GM04503 (cell line): ENCODE measurements around the gene RICTOR.
"Not testable (repeated sequence)": the region's sequence is repeated elsewhere in the genome, so short reads cannot be mapped to it uniquely, and the experiment has no call there.

Source experiments
- DNase-seq: peaks from one replicate; pipeline ENCODE4 v3.0.0-alpha.2; 2012; ENCODE audit warnings: low read depth

RICTOR gene

GRCh38 chr5:39058178-39058921 is 15.8 kb downstream of the RICTOR start:
- DNase-seq = no peak

GRCh38 chr5:39057734-39058133 is 16.5 kb downstream of the RICTOR start:
- DNase-seq = no peak

DNA sequence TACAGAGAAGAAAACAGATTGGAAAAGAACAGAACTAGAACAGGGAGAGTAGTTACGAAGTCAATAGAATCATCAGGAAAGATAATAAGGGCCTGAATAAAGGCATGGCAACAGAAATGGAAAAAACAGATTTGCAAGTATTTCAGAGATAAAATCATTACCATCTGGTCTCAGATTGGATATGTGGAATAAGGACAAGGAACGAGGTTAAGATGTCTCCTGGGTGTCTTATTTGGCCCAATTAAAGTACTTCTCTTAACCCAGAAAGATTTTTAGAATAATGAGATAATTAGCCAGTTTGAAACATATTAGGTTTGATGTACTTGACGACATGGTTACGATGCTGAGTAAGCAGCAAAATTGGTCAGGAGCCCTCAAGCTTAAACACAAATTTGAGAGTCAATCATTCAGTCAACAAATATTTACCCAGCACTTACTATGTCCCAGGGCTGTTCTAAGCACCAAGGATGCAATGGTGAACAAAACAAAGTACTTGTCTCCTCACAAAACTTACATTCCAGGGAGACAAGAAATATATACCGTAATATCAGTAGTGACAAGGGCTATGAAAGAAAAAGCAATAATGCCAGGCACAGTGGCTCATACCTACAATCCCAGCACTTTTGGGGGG is 18.3 kb downstream of the RICTOR start:
- no peak for DNase-seq

- no peak for DNase-seq
These were observed 19.0 kb downstream of the RICTOR start for GRCh38 chr5:39055027-39055767.

DNA sequence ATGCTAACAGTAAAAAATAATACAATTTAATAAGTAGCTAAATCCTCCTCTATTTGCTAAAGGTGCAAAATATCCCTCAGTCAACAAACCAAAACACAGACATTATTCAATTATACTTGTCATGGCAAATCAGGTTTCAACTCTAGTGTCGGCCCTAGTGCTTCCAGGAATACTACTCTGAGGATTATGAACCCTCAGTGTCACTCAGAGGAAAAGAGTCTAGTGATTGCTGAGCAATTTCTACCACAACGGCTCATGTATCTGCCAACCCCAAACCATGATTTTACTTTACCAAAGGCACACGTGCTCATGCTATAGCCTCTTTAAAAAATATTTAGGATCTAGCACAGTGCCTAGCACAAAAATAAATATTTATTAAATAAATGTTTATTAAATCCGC is 21.0 kb downstream of the RICTOR start:
- no peak for DNase-seq

- no peak for DNase-seq
These were observed 22.1 kb downstream of the RICTOR start for GRCh38 chr5:39052141-39052540.

DNA sequence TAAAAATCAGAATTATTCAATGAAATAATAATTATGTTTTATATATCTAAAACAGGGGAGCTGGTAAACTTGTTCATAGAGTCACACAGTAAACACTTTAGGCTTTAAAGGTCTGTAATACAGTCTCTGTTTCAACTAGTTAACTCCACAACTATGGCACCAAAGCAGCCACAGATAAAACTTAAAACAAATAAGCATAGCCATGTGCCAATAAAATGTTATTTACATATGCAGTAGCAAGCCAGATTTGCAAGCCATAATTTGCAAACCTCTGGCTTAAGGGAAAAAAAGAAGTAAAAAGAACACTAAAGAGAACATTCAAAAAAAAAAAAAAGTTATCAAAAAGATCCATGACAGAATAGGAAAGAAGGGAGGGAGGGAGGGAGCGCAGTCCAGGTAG is 24.9 kb downstream of the RICTOR start:
- DNase-seq = no peak

DNA sequence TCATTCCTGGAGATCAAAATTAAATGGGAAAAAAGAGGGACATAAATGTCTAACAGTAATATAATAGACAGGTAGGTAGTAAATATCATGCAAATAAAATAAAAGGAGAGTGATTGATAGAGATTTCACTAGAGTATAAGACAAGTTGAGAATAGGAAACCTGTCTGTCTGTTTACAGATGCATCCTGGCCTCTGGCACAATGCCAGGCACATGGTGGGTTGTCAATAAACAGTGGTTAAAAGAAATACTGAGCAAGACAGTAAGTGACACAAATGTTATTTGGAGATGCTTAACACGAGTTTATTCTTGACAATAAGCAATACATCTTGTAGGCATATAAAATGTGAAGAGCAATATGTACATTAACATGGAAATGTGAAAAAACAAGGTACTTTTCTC is 33.3 kb downstream of the RICTOR start:
- DNase-seq = no peak

- not testable (repeated sequence) for DNase-seq
These were observed 39.7 kb downstream of the RICTOR start for GRCh38 chr5:39034493-39034892.

- no peak for DNase-seq
These were observed 43.2 kb downstream of the RICTOR start for GRCh38 chr5:39031041-39031440.

DNA sequence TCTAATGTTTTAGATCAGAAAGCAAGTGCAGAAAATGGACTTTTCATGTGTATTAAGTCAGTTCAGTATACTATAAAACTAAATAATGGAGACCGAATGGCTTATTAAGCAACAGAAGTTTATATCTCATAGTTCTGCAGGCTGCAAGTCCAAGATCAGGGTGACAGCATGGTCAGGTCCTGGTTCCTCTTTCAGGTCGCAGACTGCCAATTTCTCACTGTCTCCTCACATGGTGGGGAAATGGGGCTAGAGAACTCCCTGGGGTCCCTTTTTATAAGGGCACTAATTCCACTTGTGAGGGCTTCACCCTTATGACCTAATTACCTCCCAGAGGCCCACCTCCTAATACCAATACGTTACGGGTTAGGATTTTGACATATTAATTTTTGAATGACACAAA is 48.7 kb downstream of the RICTOR start:
- DNase-seq = no peak

DNA sequence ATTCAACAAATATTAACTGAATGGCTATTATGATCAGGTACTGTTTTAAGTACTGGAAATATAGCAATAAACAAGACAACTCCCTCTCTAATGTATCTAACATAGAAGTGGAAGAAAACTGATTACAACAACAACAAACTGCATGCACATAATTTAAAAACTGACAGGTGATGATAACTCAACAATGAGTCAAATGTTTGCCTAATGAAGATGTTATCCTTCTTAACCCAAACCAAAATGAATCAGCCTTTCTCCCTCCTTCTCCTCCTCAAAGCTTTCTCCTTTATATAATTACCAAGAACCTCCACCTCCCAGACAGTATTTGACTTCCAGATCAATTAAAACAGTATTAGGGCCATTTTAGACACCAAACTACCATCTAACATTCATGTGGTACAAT is 49.3 kb downstream of the RICTOR start:
- no peak for DNase-seq

- DNase-seq = no peak
These were observed 50.2 kb downstream of the RICTOR start for GRCh38 chr5:39024005-39024404.

GRCh38 chr5:39023121-39023520 is 51.1 kb downstream of the RICTOR start:
- no peak for DNase-seq

GRCh38 chr5:39022151-39022550 is 52.0 kb downstream of the RICTOR start:
- no peak for DNase-seq

DNA sequence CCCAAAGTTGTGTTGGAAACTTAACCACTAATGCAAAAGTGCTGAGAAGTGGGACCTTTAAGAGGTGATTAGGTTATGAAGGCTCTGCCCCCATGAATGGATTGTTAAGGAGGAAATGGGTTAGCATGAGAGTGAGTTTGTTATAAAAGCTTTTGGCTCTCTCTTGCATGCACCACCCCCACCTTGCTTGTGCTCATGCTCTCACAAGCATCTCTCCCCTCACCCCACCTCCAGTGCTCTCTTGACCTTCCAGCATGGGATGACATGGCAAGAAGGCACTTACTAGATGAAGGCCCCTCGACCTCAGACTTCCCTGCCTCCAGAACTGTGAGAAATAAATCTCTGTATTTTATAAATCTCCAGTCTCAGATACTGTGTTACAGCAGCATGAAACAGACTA is 52.8 kb downstream of the RICTOR start:
- no peak for DNase-seq

GRCh38 chr5:39020458-39020857 is 53.7 kb downstream of the RICTOR start:
- no peak for DNase-seq

DNA sequence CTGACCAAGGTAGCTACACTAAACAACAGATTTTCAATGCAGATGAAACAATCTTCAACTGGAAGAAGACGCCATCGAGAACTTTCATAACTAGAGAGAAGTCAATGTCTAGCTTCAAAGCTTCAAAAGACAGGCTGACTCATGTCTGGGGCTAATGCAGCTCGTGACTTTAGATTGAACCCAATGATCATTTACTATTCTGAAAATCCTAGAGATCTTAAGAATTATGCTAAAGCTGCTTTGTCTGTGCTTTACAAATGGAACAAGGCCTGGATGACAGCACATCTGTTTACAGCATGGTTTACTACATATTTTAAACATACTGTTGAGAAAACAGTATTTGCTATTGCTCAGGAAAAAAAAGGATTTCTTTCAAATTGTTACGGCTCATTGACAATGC is 54.9 kb downstream of the RICTOR start:
- DNase-seq = no peak

DNA sequence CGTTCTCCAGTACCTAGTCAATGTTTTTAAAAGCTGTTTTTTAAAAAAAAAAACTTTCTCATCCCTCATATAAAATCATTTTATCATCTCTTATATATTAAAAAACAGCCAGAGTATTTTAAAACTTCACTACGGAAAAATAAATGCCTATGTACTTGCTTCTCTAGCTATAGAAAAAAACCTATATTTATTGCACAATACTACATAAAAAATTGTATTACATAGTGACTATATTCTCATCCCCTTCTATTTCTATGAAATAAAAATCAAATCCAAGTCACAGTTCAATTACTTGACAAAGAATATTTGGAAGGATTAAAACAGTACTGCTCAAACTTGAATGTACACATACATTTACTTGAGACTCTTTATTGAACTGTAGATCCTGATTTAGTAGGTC is 56.7 kb downstream of the RICTOR start:
- no peak for DNase-seq

DNA sequence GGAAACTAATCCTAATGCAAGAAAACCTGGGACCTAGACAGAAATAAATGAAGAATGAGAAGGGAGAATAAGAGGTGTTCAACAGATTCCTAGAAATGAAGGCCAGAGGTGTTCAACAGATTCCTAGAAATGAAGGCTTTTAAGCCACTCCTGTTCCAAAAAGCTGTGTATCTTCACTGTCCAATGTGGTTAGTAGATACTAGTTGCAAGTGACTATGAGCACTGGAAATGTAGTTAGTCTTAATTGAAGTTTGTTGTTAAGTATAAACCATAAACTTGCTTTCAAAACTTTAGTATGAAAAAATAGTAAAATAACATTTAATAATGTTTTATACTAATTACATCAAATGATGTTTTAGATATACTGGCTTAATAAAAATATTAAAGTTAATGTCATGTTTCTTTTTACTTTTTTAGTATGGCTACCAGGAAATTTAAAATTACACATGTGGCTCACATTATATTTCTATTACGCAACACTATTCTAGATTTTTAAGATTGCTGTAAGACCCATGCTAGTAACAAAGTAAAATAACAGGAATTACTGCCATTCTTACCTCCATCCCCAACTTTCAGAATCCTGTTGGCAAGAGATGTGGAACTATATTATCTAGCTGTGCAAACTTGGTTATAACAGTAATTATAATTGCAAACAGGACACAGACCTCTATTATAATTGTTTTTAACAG is 57.5 kb downstream of the RICTOR start:
- DNase-seq = no peak

GRCh38 chr5:39015743-39016586 is 58.2 kb downstream of the RICTOR start:
- DNase-seq = peak; percentile 73

DNA sequence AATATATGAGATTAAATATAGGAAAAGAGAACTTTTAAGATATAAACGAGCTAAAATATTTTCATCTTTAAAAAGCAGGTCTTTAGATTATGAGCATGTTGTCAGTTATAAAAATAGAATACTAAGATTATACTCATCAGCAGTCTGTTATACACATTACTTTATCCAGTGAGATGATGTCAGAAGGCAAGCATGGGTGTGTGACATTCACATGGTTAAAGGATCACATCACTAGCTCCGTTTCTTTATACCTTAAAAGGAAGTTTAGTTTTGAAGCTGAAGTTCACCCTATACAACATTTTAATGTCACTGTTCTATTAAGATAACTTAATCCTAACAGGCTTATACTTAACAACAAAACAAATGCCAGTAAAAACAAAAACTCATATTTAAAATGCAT is 59.6 kb downstream of the RICTOR start:
- peak; percentile 50 for DNase-seq
